GM21360 (cell line): ENCODE results near the gene CYP4F2.
"Not testable (repeated sequence)": the region's sequence is repeated elsewhere in the genome, so short reads cannot be mapped to it uniquely, and the experiment has no call there.

Source experiments
- ATAC-seq: cut with Tn5 transposase; IDR thresholded peaks from one replicate; pipeline ENCODE4 v1.9.1; 2021; ENCODE audit warnings: mild to moderate bottlenecking, moderate library complexity; ENCODE audit not compliant: unreplicated experiment

Gene CYP4F2

GRCh38 chr19:15900504-15900903 is 2.6 kb upstream of the CYP4F2 start:
- no peak for ATAC-seq

GRCh38 chr19:15900032-15900431 is 2.2 kb upstream of the CYP4F2 start:
- not testable (repeated sequence) for ATAC-seq

- ATAC-seq, result not testable (repeated sequence)
These were observed 1.7 kb upstream of the CYP4F2 start for GRCh38 chr19:15899561-15899960.

- no peak for ATAC-seq
These were observed 692 bp downstream of the CYP4F2 start for GRCh38 chr19:15897026-15897737.

- ATAC-seq, result no peak
These were observed 1.9 kb downstream of the CYP4F2 start for GRCh38 chr19:15895876-15896430.

GRCh38 chr19:15894359-15894758 is 3.5 kb downstream of the CYP4F2 start:
- no peak for ATAC-seq

GRCh38 chr19:15893477-15893876 is 4.4 kb downstream of the CYP4F2 start:
- no peak for ATAC-seq

- ATAC-seq, result no peak
These were observed 5.9 kb downstream of the CYP4F2 start for GRCh38 chr19:15892012-15892411.

- ATAC-seq, result no peak
These were observed 6.4 kb downstream of the CYP4F2 start for GRCh38 chr19:15891434-15891833.

- not testable (repeated sequence) for ATAC-seq
These were observed 8.5 kb downstream of the CYP4F2 start for GRCh38 chr19:15889339-15889738.

- ATAC-seq, result no peak
These were observed 12.0 kb downstream of the CYP4F2 start for GRCh38 chr19:15885919-15886318.

GRCh38 chr19:15885167-15885566 is 12.7 kb downstream of the CYP4F2 start:
- no peak for ATAC-seq

- not testable (repeated sequence) for ATAC-seq
These were observed 14.5 kb downstream of the CYP4F2 start for GRCh38 chr19:15883329-15883728.

GRCh38 chr19:15874821-15875474 is 22.9 kb downstream of the CYP4F2 start:
- ATAC-seq, result no peak

- not testable (repeated sequence) for ATAC-seq
These were observed 24.1 kb downstream of the CYP4F2 start for GRCh38 chr19:15873771-15874170.

- ATAC-seq, result no peak
These were observed 26.3 kb downstream of the CYP4F2 start for GRCh38 chr19:15871570-15871969.

GRCh38 chr19:15869873-15870272 is 28.0 kb downstream of the CYP4F2 start:
- ATAC-seq, result no peak

- no peak for ATAC-seq
These were observed 28.7 kb downstream of the CYP4F2 start for GRCh38 chr19:15869109-15869555.

GRCh38 chr19:15866636-15867035 is 31.2 kb downstream of the CYP4F2 start:
- ATAC-seq, result no peak

- ATAC-seq, result no peak
These were observed 33.0 kb downstream of the CYP4F2 start for GRCh38 chr19:15864824-15865223.

- ATAC-seq, result no peak
These were observed 34.6 kb downstream of the CYP4F2 start for GRCh38 chr19:15863272-15863671.

GRCh38 chr19:15862444-15862843 is 35.4 kb downstream of the CYP4F2 start:
- no peak for ATAC-seq
